Chondrocyte (in vitro differentiated cells): ENCODE data around the gene GJA9. TPM values are rescaled to one million over a fixed set of nuclear protein-coding genes. Genes with fewer than 3 reads are reported as not detected.
"Not testable (repeated sequence)": the region's sequence is repeated elsewhere in the genome, so short reads cannot be mapped to it uniquely, and the experiment has no call there.

ENCODE experiments used
- DNase-seq: peaks from one replicate; pipeline ENCODE4 v3.0.0; 2021; ENCODE audit warnings: mixed read lengths, low spot score
- H3K27ac Mint-ChIP-seq: one replicate; pipeline ENCODE4 v1.8.0; 2021; ENCODE audit warnings: mild to moderate bottlenecking, moderate library complexity, mixed read lengths; ENCODE audit not compliant: unreplicated experiment
- H3K27me3 Mint-ChIP-seq: 2 replicates; pipeline ENCODE4 v1.8.0; 2021; ENCODE audit warnings: low read depth, mixed read lengths
- H3K36me3 Mint-ChIP-seq: 2 replicates; pipeline ENCODE4 v1.8.0; 2021; ENCODE audit warnings: low read depth, mixed read lengths
- H3K4me1 Mint-ChIP-seq: 2 replicates; pipeline ENCODE4 v1.8.0; 2021; ENCODE audit warnings: low read depth, mild to moderate bottlenecking, mixed read lengths
- H3K4me3 Mint-ChIP-seq: one replicate; pipeline ENCODE4 v1.8.0; 2021; ENCODE audit warnings: mild to moderate bottlenecking, moderate library complexity, mixed read lengths; ENCODE audit not compliant: unreplicated experiment
- H3K9me3 Mint-ChIP-seq: 2 replicates; pipeline ENCODE4 v1.8.0; 2021; ENCODE audit warnings: low read depth, mixed read lengths
- CTCF ChIP-seq: fragments of 200-600 bp; sonication (generic); IDR thresholded peaks from 2 replicates; pipeline ENCODE4 v1.5.0; 2021; ENCODE audit warnings: antibody characterized with exemption, mild to moderate bottlenecking, moderate library complexity
- total RNA-seq: library from RNA; stranded (reverse); gene quantifications from 3 replicates; pipeline ENCODE4 v1.2.1, GENCODE V29; 2021

The GJA9 gene
- total RNA-seq, 1 donor from 2014 or later: not detected

GRCh38 chr1:38852780-38853179, 28.6 kb downstream of the GJA9 start:
- Mint-ChIP-seq H3K36me3 (peaks cover 21% of the 10 kb centered on the region), H3K4me3 (no peak overlapping the region), H3K9me3 (no peaks in the 10 kb centered on the region), H3K27ac (no peak overlapping the region), H3K4me1 (peaks cover 21% of the 10 kb centered on the region), H3K27me3 (no peaks in the 10 kb centered on the region)
- TF ChIP-seq CTCF: no peak
- DNase-seq: no peak

- DNase-seq: no peak
- Mint-ChIP-seq H3K27ac (no peak overlapping the region), H3K4me1 (peaks cover 13% of the 10 kb centered on the region), H3K27me3 (no peaks in the 10 kb centered on the region), H3K9me3 (no peaks in the 10 kb centered on the region), H3K36me3 (peaks cover 31% of the 10 kb centered on the region), H3K4me3 (no peak overlapping the region)
- TF ChIP-seq CTCF: no peak
Observed at GRCh38 chr1:38848071-38848470, 33.3 kb downstream of the GJA9 start.

- H3K27ac Mint-ChIP-seq: peak overlapping the region; percentile 12
- peaks cover 30% of the 10 kb centered on the region for H3K36me3 Mint-ChIP-seq
- no peak overlapping the region for H3K4me3 Mint-ChIP-seq
Observed at GRCh38 chr1:38846210-38846609, 35.2 kb downstream of the GJA9 start.

GRCh38 chr1:38845088-38845487, 36.3 kb downstream of the GJA9 start:
- Mint-ChIP-seq H3K36me3 (peaks cover 31% of the 10 kb centered on the region), H3K4me1 (peaks cover 16% of the 10 kb centered on the region)
- not testable (repeated sequence) for H3K27ac Mint-ChIP-seq, H3K4me3 Mint-ChIP-seq, DNase-seq, H3K9me3 Mint-ChIP-seq, H3K27me3 Mint-ChIP-seq

More at GRCh38 chr1:38846210-38846609, 35.2 kb downstream of the GJA9 start:
- no peak for TF ChIP-seq CTCF
- no peaks in the 10 kb centered on the region for H3K27me3 Mint-ChIP-seq
- DNase-seq: no peak
- H3K4me1 Mint-ChIP-seq: peaks cover 11% of the 10 kb centered on the region
- H3K9me3 Mint-ChIP-seq: no peaks in the 10 kb centered on the region

GRCh38 chr1:38840281-38840680, 41.1 kb downstream of the GJA9 start:
- TF ChIP-seq CTCF: no peak
- no peak overlapping the region for H3K4me3 Mint-ChIP-seq
- H3K36me3 Mint-ChIP-seq: peaks cover 36% of the 10 kb centered on the region
- no peak for DNase-seq
- H3K27me3 Mint-ChIP-seq: no peaks in the 10 kb centered on the region
- H3K27ac Mint-ChIP-seq: peak overlapping the region; percentile 23
- H3K9me3 Mint-ChIP-seq: no peaks in the 10 kb centered on the region
- H3K4me1 Mint-ChIP-seq: peaks cover 17% of the 10 kb centered on the region

GRCh38 chr1:38839363-38839762, 42.0 kb downstream of the GJA9 start:
- Mint-ChIP-seq H3K4me3 (no peak overlapping the region), H3K27me3 (no peaks in the 10 kb centered on the region), H3K9me3 (no peaks in the 10 kb centered on the region), H3K36me3 (peaks cover 28% of the 10 kb centered on the region), H3K27ac (no peak overlapping the region), H3K4me1 (peaks cover 20% of the 10 kb centered on the region)
- TF ChIP-seq CTCF: no peak
- no peak for DNase-seq

GRCh38 chr1:38836316-38836715, 45.1 kb downstream of the GJA9 start:
- H3K27ac Mint-ChIP-seq, H3K27me3 Mint-ChIP-seq, H3K9me3 Mint-ChIP-seq, H3K4me3 Mint-ChIP-seq, DNase-seq: not testable (repeated sequence)
- Mint-ChIP-seq H3K36me3 (peaks cover 17% of the 10 kb centered on the region), H3K4me1 (peaks cover 17% of the 10 kb centered on the region)
